ENCODE results near the gene MPP2. TPM values are rescaled to one million over a fixed set of nuclear protein-coding genes. Genes with fewer than 3 reads are reported as not detected.

The MPP2 gene
- total and polyA plus RNA-seq, 2 of the 13 experiments (the other 11 are each of a cell fraction or from before 2014, with no cell fraction given) = 0.20 to 1.7 TPM

DNA sequence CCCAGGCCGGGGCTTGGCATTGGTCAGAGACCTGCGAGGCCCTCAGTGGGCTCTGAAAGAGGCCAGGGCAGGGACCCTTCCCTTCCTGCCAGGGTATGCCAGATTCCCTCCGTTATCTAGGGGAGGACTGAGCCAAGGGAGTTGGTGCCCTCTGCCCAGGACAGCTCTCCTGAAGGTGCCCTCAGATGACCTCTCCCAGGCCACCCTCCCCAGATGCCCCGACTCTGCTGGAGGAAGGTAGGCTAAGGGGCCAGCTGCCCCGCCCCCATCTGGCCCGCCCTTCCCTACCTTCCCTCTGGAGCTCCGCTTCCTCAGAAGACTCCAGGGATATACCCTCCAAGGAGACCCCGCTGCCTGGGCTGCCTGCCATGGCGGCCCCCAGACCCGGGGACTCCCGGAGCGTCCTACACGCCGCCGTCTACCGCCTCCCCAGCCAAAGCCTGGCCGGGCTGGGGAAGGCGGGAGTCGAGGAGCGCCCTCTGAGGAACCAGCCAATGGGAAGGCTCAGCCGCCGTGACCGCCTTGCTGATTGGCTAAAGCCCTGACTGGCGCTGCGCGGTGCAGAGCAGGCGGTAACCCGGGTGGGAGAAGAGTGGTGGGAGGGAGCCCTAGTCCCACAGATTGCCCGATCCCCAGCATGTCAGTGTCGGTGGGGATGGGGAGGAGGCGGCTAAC lies 7.0 kb downstream of the MPP2 start (continued):
- TF ChIP-seq TFDP2 (CRISPR knock-in tag; IDR thresholded peaks at IDR 0.05) (peak; percentile 59), NFYB (CRISPR knock-in tag; IDR thresholded peaks at IDR 0.05) (peak; percentile 93), GABPA (IDR thresholded peaks at IDR 0.05; ENCODE audit: low read depth, low read length) (no peak), GABPA (CRISPR knock-in tag; IDR thresholded peaks at IDR 0.05; ENCODE audit: low read depth) (no peak), LBX2 (CRISPR knock-in tag; IDR thresholded peaks at IDR 0.05; ENCODE audit: borderline replicate concordance) (no peak), GABPB1 (CRISPR knock-in tag; IDR thresholded peaks at IDR 0.05) (peak; percentile 27; the same call in 1 of the 2 replicates), ZNF451 (CRISPR knock-in tag; IDR thresholded peaks at IDR 0.05) (no peak), ZNF20 (CRISPR knock-in tag; IDR thresholded peaks at IDR 0.05) (no peak), ZNF768 (CRISPR knock-in tag; IDR thresholded peaks at IDR 0.05) (peak; percentile 12; the same call in 1 of the 2 replicates), ZNF160 (CRISPR knock-in tag; IDR thresholded peaks at IDR 0.05) (no peak), NFYC (CRISPR knock-in tag; IDR thresholded peaks at IDR 0.05) (peak; percentile 93), BRD4 (CRISPR knock-in tag; IDR thresholded peaks at IDR 0.05) (no peak), HNRNPLL (IDR thresholded peaks at IDR 0.05; ENCODE audit: low read depth, low read length, poor library complexity, severe bottlenecking) (peak; percentile 26), ZBTB21 (CRISPR knock-in tag; IDR thresholded peaks at IDR 0.05) (no peak), SRF (IDR thresholded peaks at IDR 0.05; ENCODE audit: low read depth, low read length) (no peak), BRCA1 (CRISPR knock-in tag; IDR thresholded peaks at IDR 0.05) (no peak), ESRRA (CRISPR knock-in tag; IDR thresholded peaks at IDR 0.05; ENCODE audit: low read depth) (0 out of 2 replicates have a peak, but pooled peaks have one; percentile 15), ZNF619 (CRISPR knock-in tag; IDR thresholded peaks at IDR 0.05) (no peak)
- TF ChIP-seq, protein P1, sequence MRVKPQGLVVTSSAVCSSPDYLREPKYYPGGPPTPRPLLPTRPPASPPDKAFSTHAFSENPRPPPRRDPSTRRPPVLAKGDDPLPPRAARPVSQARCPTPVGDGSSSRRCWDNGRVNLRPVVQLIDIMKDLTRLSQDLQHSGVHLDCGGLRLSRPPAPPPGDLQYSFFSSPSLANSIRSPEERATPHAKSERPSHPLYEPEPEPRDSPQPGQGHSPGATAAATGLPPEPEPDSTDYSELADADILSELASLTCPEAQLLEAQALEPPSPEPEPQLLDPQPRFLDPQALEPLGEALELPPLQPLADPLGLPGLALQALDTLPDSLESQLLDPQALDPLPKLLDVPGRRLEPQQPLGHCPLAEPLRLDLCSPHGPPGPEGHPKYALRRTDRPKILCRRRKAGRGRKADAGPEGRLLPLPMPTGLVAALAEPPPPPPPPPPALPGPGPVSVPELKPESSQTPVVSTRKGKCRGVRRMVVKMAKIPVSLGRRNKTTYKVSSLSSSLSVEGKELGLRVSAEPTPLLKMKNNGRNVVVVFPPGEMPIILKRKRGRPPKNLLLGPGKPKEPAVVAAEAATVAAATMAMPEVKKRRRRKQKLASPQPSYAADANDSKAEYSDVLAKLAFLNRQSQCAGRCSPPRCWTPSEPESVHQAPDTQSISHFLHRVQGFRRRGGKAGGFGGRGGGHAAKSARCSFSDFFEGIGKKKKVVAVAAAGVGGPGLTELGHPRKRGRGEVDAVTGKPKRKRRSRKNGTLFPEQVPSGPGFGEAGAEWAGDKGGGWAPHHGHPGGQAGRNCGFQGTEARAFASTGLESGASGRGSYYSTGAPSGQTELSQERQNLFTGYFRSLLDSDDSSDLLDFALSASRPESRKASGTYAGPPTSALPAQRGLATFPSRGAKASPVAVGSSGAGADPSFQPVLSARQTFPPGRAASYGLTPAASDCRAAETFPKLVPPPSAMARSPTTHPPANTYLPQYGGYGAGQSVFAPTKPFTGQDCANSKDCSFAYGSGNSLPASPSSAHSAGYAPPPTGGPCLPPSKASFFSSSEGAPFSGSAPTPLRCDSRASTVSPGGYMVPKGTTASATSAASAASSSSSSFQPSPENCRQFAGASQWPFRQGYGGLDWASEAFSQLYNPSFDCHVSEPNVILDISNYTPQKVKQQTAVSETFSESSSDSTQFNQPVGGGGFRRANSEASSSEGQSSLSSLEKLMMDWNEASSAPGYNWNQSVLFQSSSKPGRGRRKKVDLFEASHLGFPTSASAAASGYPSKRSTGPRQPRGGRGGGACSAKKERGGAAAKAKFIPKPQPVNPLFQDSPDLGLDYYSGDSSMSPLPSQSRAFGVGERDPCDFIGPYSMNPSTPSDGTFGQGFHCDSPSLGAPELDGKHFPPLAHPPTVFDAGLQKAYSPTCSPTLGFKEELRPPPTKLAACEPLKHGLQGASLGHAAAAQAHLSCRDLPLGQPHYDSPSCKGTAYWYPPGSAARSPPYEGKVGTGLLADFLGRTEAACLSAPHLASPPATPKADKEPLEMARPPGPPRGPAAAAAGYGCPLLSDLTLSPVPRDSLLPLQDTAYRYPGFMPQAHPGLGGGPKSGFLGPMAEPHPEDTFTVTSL (CRISPR knock-in tag; IDR thresholded peaks at IDR 0.05; ENCODE audit: borderline replicate concordance) = no peak
- TF ChIP-seq, protein P2, sequence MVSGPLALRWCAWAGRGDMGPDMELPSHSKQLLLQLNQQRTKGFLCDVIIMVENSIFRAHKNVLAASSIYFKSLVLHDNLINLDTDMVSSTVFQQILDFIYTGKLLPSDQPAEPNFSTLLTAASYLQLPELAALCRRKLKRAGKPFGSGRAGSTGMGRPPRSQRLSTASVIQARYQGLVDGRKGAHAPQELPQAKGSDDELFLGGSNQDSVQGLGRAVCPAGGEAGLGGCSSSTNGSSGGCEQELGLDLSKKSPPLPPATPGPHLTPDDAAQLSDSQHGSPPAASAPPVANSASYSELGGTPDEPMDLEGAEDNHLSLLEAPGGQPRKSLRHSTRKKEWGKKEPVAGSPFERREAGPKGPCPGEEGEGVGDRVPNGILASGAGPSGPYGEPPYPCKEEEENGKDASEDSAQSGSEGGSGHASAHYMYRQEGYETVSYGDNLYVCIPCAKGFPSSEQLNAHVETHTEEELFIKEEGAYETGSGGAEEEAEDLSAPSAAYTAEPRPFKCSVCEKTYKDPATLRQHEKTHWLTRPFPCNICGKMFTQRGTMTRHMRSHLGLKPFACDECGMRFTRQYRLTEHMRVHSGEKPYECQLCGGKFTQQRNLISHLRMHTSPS (CRISPR knock-in tag; IDR thresholded peaks at IDR 0.05; ENCODE audit: low read depth) = 0 out of 2 replicates have a peak, but pooled peaks have one; percentile 45
- TF ChIP-seq, protein P3, sequence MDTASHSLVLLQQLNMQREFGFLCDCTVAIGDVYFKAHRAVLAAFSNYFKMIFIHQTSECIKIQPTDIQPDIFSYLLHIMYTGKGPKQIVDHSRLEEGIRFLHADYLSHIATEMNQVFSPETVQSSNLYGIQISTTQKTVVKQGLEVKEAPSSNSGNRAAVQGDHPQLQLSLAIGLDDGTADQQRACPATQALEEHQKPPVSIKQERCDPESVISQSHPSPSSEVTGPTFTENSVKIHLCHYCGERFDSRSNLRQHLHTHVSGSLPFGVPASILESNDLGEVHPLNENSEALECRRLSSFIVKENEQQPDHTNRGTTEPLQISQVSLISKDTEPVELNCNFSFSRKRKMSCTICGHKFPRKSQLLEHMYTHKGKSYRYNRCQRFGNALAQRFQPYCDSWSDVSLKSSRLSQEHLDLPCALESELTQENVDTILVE (CRISPR knock-in tag; IDR thresholded peaks at IDR 0.05) = no peak

Measured in HepG2 (cell line).